Activated gamma-delta T cell treated with anti-CD3 and anti-CD28 coated beads, Interleukin-2, amount 50 U/mL, for 16 hours (primary cell): Measurements from ENCODE around the gene BLTP2.

Experiments used
- DNase-seq: peaks from one replicate; pipeline ENCODE4 v3.0.0-alpha.2; 2020; ENCODE audit warnings: low read depth

BLTP2 gene

GRCh38 chr17:28598799-28599310, 46.1 kb downstream of the BLTP2 start, which contains the start of gene SPAG5:
Gene SPAG5, minus strand, starts transcription at chr17:28599025. Its CDS starts 79 bp downstream, at chr17:28598946.
- DNase-seq = peak; percentile 92

- DNase-seq = no peak
These were observed 46.6 kb downstream of the BLTP2 start for GRCh38 chr17:28598389-28598788.

- no peak for DNase-seq
These were observed 47.2 kb downstream of the BLTP2 start for GRCh38 chr17:28597606-28598383.
